ENCODE measurements around the gene HDHD3.

HDHD3 gene

GRCh38 chr9:113340011-113340699 lies 36.6 kb downstream of the HDHD3 start, which contains the start of gene WDR31:
Gene WDR31 (minus strand): TSS chr9:113340275. CDS start chr9:113332022, 8,253 bp downstream.
- peak; percentile 92 for DNase-seq (ENCODE audit: low spot score)
- no peak for FAIRE-seq

- FAIRE-seq = no peak
Observed at GRCh38 chr9:113337714-113338113, 39.1 kb downstream of the HDHD3 start.

GRCh38 chr9:113331780-113332179 lies 45.0 kb downstream of the HDHD3 start:
- FAIRE-seq (no peak), DNase-seq (ENCODE audit: low spot score) (no peak)

More at GRCh38 chr9:113337714-113338113, 39.1 kb downstream of the HDHD3 start:
- no peak for DNase-seq (ENCODE audit: low spot score)

- FAIRE-seq (no peak), DNase-seq (ENCODE audit: low spot score) (no peak)
Observed at GRCh38 chr9:113328045-113328782, 48.6 kb downstream of the HDHD3 start.

GRCh38 chr9:113326230-113326629 lies 50.6 kb downstream of the HDHD3 start:
- FAIRE-seq (no peak), DNase-seq (ENCODE audit: low spot score) (no peak)
